GDM1 (cell line): ENCODE data around the gene ICAM3.
A peak's percentile ranks its signal among the peaks of the same experiment; 100 is the strongest.

Experiments
- DNase-seq: peaks from one replicate; lab custom pipeline; 2025; lab: John Stamatoyannopoulos, UW

ICAM3 gene

DNA sequence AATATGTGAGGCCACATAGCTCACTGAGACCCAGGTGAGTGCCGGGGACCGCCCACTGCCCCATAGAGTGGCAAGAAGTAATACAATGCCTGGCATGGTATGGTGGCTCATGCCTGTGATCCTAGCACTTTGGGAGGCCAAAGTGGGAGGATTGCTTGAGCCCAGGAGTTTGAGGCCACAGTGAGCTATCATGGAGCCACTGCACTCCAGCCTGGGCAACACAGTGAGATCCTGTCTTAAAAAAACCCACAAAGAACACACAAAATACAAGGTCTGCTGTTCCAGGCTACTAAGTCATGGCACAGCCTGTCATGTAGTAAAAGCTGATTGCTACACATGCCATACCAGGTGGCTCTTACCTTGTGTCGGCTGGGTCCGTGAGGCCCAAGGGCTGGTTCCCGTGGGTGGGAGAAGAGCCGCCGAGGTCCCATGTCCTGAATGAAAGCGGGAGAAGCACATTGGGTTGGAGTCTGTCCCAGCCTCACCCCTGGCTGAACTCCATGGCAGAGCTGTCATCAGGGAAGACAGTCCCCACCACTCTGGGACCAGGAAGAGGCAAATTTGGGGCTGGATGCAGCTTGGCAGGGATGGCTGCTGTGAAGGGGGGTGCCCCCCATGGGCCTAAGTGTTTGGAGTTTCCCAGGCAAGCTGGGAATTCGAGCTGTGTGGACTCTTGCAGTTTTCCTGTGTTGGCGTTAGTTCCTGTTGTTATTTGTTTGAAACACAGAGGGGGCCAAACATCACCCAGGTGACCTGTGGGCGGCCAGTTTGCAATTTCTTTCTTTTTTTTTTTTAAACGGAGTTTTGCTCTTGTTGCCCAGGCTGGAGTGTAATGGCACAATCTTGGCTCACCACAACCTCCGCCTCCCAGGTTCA lies 20.4 kb downstream of the ICAM3 start:
- DNase-seq: no peak

GRCh38 chr19:10317857-10318462 lies 21.5 kb downstream of the ICAM3 start:
- no peak for DNase-seq

GRCh38 chr19:10317045-10317856 lies 22.2 kb downstream of the ICAM3 start:
- DNase-seq: no peak

GRCh38 chr19:10316229-10317044 lies 23.0 kb downstream of the ICAM3 start:
- no peak for DNase-seq

GRCh38 chr19:10315335-10316214 lies 23.8 kb downstream of the ICAM3 start, which contains the start of gene FDX2:
Gene FDX2, minus strand, starts transcription at chr19:10316015. Its CDS starts 19 bp downstream, at chr19:10315996.
- DNase-seq: peak; percentile 63

- DNase-seq: no peak
Observed at GRCh38 chr19:10309423-10309822, 30.0 kb downstream of the ICAM3 start, which contains the start of gene ZGLP1. Gene ZGLP1, minus strand, starts transcription at chr19:10309815.

GRCh38 chr19:10306327-10306726 lies 33.1 kb downstream of the ICAM3 start:
- DNase-seq: no peak

DNA sequence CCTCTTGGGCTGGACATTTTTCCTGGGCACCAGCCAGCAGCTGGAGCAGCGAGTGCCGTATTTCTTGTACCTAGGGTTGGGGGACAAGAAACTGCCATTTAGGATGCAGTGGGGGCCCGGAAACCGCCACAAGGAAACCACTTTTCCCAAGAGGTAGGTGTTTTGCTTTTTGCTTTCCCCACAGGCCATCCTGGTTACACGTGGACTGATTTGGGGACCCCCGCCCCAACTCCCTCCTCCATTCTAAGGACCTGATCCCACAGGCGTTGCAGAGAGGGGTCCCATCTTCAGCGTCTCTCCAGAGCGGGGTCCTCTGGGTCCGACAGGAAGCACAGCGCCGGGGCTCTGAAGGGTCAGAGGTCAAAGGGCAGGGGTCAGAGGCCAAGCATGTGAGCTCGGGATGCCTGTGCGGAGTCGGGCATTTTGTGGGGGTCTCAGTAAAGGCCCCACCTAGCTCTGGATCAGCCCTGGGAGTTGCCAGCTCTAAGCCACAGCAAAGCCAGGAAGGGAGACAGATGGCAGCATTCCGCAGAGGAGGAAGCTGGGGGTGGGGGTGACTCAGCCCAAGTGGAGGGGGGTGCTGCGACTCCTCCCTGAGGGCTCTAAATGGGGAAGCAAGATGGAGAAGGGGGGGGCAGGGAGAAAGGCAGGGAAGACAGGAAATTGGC lies 34.2 kb downstream of the ICAM3 start:
- peak; percentile 78 for DNase-seq

DNA sequence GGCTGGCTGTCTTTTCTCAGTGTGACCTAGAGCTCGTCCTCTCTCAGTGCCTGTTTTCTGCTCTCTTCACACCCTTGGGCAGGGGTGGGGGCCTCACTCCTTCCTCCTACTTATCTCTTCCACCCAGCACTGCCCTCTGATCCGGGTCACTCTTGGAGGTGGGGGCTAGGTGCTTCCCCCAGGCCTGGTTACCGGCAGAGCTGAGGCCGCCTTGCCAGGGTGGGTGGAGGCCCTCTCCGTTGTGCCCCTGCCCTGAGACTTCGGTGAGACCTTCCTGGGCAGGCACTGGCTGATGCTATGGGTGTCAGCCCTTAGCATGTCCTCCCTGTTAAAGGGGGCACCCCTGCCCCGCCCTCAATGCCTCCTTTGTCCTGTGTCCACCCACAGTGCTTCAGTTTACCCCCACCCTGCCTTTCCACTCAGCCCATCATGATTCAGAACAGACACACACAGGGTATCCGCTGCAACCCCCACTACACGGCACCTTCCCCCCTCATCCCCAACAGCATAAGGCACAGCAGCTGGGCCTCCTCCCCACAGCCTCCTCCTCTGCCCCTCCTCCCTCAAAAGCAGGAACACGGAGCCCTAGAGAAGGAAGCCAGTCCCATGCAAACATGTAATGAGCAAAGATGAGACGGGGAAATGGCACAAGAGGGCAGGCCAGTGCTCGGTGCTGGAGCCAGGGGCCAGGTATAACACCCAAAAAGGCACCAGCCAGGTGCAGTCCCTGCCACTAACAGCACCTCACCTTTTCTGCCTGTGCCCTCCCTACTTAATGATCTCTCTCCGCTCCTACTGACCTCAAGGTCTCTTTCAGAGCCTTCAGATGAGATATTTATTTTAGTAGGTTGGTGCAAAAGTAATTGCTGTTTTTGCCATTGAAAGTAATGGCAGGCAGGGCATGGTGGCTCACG lies 39.6 kb downstream of the ICAM3 start:
- peak; percentile 83 for DNase-seq

- no peak for DNase-seq
Observed at GRCh38 chr19:10295847-10296591, 43.4 kb downstream of the ICAM3 start.

DNA sequence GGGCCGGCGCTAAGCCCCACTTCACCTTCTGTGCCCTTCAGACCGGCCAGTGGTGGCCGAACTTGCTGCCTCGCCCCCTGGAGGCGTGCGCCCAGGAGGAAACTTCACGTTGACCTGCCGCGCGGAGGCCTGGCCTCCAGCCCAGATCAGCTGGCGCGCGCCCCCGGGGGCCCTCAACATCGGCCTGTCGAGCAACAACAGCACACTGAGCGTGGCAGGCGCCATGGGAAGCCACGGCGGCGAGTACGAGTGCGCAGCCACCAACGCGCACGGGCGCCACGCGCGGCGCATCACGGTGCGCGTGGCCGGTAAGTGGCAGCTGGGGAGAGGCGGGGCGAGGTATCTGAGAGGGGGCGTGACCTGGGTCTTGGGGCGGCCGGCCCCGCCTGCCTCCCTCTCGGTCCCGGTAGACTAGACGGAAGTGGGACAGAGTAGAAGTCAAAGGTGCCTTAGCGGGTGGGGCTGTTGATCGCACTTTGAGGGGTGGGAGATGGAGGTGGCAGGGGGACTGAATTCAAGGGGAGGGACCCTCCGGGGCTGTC lies 44.0 kb downstream of the ICAM3 start:
- no peak for DNase-seq

DNA sequence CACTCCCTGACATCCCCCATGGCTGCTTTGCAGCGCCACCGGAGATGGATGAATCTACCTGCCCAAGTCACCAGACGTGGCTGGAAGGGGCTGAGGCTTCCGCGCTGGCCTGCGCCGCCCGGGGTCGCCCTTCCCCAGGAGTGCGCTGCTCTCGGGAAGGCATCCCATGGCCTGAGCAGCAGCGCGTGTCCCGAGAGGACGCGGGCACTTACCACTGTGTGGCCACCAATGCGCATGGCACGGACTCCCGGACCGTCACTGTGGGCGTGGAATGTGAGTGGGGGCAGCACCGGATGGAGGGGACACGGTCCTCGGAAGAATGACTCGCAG lies 45.1 kb downstream of the ICAM3 start:
- no peak for DNase-seq

DNA sequence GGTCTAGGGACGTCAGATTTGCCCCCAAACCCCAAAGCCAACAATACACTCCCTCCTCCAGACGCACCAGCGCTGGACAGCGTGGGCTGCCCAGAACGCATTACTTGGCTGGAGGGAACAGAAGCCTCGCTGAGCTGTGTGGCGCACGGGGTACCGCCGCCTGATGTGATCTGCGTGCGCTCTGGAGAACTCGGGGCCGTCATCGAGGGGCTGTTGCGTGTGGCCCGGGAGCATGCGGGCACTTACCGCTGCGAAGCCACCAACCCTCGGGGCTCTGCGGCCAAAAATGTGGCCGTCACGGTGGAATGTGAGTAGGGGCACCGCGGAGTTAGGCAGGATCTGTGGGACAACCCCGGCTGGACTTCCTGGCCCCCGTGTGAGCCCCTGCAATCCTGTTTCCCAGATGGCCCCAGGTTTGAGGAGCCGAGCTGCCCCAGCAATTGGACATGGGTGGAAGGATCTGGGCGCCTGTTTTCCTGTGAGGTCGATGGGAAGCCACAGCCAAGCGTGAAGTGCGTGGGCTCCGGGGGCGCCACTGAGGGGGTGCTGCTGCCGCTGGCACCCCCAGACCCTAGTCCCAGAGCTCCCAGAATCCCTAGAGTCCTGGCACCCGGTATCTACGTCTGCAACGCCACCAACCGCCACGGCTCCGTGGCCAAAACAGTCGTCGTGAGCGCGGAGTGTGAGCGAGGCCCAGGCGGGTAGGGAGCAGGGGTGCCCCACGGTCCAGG lies 45.6 kb downstream of the ICAM3 start:
- DNase-seq: no peak

DNA sequence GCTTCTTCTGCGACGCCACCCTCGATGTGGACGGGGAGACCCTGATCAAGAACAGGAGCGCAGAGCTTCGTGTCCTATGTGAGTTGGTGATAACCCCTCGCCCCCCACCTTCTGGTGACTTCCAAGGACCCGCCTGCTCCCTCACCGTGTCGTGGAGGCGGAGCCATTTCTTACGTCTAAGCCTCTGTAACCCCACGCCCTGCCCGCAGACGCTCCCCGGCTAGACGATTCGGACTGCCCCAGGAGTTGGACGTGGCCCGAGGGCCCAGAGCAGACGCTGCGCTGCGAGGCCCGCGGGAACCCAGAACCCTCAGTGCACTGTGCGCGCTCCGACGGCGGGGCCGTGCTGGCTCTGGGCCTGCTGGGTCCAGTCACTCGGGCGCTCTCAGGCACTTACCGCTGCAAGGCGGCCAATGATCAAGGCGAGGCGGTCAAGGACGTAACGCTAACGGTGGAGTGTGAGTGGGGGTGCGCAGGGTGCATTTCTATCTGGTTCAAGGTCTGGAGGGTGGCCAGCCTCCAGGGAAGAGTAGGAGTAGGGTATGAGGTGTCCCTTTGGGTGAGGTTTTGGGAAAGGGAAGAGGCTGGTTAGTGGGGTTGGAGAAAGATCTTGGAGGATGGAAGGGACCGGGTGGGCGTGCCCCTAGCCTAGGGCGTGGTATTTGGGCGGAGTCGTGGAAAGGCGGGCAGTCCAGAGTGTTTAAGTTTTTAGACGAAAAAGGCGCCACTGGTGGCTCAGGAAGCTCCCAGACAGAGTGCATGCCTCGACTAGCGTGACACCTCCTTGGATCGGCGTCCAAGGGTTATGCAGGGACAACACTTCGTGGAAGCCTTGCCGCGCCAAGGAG lies 46.4 kb downstream of the ICAM3 start:
- DNase-seq: no peak

GRCh38 chr19:10292206-10292788 lies 47.1 kb downstream of the ICAM3 start:
- DNase-seq: no peak
